A549 treated with Mapracorat at 1 μM for 4 hours (cell line): Measurements from ENCODE around the gene TAS1R3. TPM values are rescaled to one million over a fixed set of nuclear protein-coding genes. Genes with fewer than 3 reads are reported as not detected.

ENCODE experiments used
- total RNA-seq: library from RNA; stranded (reverse); fragments of 200-300 nt; extraction: Qiagen RNA extraction; gene quantifications from 5 replicates; pipeline ENCODE4 v1.2.3, GENCODE V29; 2022

TAS1R3 gene
- 0.14 to 0.30 TPM (median 0.16 TPM) in 5 replicates for total RNA-seq

GRCh38 chr1:1331068-1331965, at the start of gene TAS1R3:
Gene TAS1R3, plus strand, starts transcription at chr1:1331280. Its CDS starts 66 bp downstream, at chr1:1331346.

GRCh38 chr1:1307923-1308755, 22.9 kb upstream of the TAS1R3 start, which contains the start of the genes ACAP3 and PUSL1:
Gene ACAP3, minus strand, starts transcription at chr1:1307930. Its CDS starts 115 bp downstream, at chr1:1307815.
Gene PUSL1, plus strand, starts transcription at chr1:1308597. Its CDS starts 47 bp downstream, at chr1:1308644.

GRCh38 chr1:1324524-1325287, 6.4 kb upstream of the TAS1R3 start, which contains the start of the genes CPTP and INTS11:
Gene CPTP, plus strand, starts transcription at chr1:1324802. Its CDS starts 2,109 bp downstream, at chr1:1326911.
Gene INTS11, minus strand, starts transcription at chr1:1324660. Its CDS starts 52 bp downstream, at chr1:1324608.

GRCh38 chr1:1349256-1350012, 18.4 kb downstream of the TAS1R3 start, which contains the start of gene DVL1:
Gene DVL1, minus strand, starts transcription at chr1:1349418. Its CDS starts 353 bp downstream, at chr1:1349065.

GRCh38 chr1:1358433-1359271, 27.6 kb downstream of the TAS1R3 start, which contains the start of gene MXRA8:
Gene MXRA8, minus strand, starts transcription at chr1:1358555. Its CDS starts 51 bp downstream, at chr1:1358504.

GRCh38 chr1:1374929-1375662, 44.0 kb downstream of the TAS1R3 start, which contains the start of gene AURKAIP1:
Gene AURKAIP1, minus strand, starts transcription at chr1:1375207. Its CDS starts 451 bp downstream, at chr1:1374756.

Other genes with a start within 250 kb of the TAS1R3 start
- gene C1orf159, start 215.2 kb upstream of the TAS1R3 start, total RNA-seq = 9.0 to 15.0 TPM (median 13.5 TPM) in 5 replicates
- gene TTLL10, start 157.4 kb upstream of the TAS1R3 start, total RNA-seq = not detected in 5 replicates
- gene TNFRSF18, start 124.7 kb upstream of the TAS1R3 start, total RNA-seq = 0.15 to 0.25 TPM (median 0.15 TPM) in 3 of 5 replicates, not detected in the others
- gene TNFRSF4, start 117.1 kb upstream of the TAS1R3 start, total RNA-seq = 0.11 to 0.19 TPM (median 0.14 TPM) in 3 of 5 replicates, not detected in the others
- gene SDF4, start 99.3 kb upstream of the TAS1R3 start, total RNA-seq = 101 to 136 TPM (median 127 TPM) in 5 replicates
- 9.8 to 19.7 TPM (median 18.1 TPM) in 5 replicates for gene B3GALT6, start 99.0 kb upstream of the TAS1R3 start, total RNA-seq
- 0.80 to 2.0 TPM (median 1.6 TPM) in 5 replicates for gene C1QTNF12, start 84.6 kb upstream of the TAS1R3 start, total RNA-seq
- 34.9 to 47.9 TPM (median 46.3 TPM) in 5 replicates for gene UBE2J2, start 57.4 kb upstream of the TAS1R3 start, total RNA-seq
- 0.55 to 1.4 TPM (median 1.1 TPM) in 5 replicates for gene SCNN1D, start 50.8 kb upstream of the TAS1R3 start, total RNA-seq
- gene ACAP3, start 23.4 kb upstream of the TAS1R3 start, total RNA-seq = 7.7 to 20.8 TPM (median 16.8 TPM) in 5 replicates
- 15.3 to 25.8 TPM (median 22.7 TPM) in 5 replicates for gene PUSL1, start 22.7 kb upstream of the TAS1R3 start, total RNA-seq
- 44.9 to 66.1 TPM (median 60.9 TPM) in 5 replicates for gene INTS11, start 6.6 kb upstream of the TAS1R3 start, total RNA-seq
- 15.0 to 22.7 TPM (median 22.0 TPM) in 5 replicates for gene CPTP, start 6.5 kb upstream of the TAS1R3 start, total RNA-seq
- gene DVL1, start 18.1 kb downstream of the TAS1R3 start, total RNA-seq = 38.7 to 77.6 TPM (median 66.9 TPM) in 5 replicates
- gene MXRA8, start 27.3 kb downstream of the TAS1R3 start, total RNA-seq = 0.19 to 0.46 TPM (median 0.32 TPM) in 4 of 5 replicates, not detected in the other
- gene AURKAIP1, start 43.9 kb downstream of the TAS1R3 start, total RNA-seq = 107 to 186 TPM (median 170 TPM) in 5 replicates
- gene CCNL2, start 68.1 kb downstream of the TAS1R3 start, total RNA-seq = 42.1 to 63.9 TPM (median 54.3 TPM) in 5 replicates
- 130 to 166 TPM (median 137 TPM) in 5 replicates for gene MRPL20, start 76.0 kb downstream of the TAS1R3 start, total RNA-seq
- gene ANKRD65, start 90.0 kb downstream of the TAS1R3 start, total RNA-seq = 0.07 to 0.19 TPM in 2 of 5 replicates, not detected in the others
- 3.6 to 14.7 TPM (median 14.1 TPM) in 5 replicates for gene VWA1, start 104.4 kb downstream of the TAS1R3 start, total RNA-seq
- not detected in 5 replicates for gene ATAD3C, start 118.4 kb downstream of the TAS1R3 start, total RNA-seq
- 1.2 to 3.6 TPM (median 3.0 TPM) in 5 replicates for gene ATAD3B, start 140.5 kb downstream of the TAS1R3 start, total RNA-seq
- gene ATAD3A, start 180.9 kb downstream of the TAS1R3 start, total RNA-seq = 28.1 to 41.2 TPM (median 37.2 TPM) in 5 replicates
- 0.24 to 1.1 TPM (median 0.32 TPM) in 5 replicates for gene TMEM240, start 209.3 kb downstream of the TAS1R3 start, total RNA-seq
- 90.7 to 106 TPM (median 100 TPM) in 5 replicates for gene SSU72, start 243.6 kb downstream of the TAS1R3 start, total RNA-seq